Ovary (tissue), 3 donors: Measurements from ENCODE around the gene DNAAF8.

Experiments used
- EP300 ChIP-seq: sonication (generic); formaldehyde crosslinking; IDR thresholded peaks from one replicate; pipeline ENCODE4 v1.6.1; 2017; ENCODE audit warnings: antibody characterized with exemption
- TF ChIP-seq, protein P1 (sequence below), 3 donors: fragments of 450-650 bp in 2 of 3; fragments of 200-600 bp in 1 of 3; IDR thresholded peaks; one replicate each; pipeline versions ENCODE4 v1.5.1 to v1.8.0; 2016 to 2022; ENCODE audit warnings: antibody characterized with exemption in 3 of 3, mild to moderate bottlenecking in 1 of 3
- donor health status: DM: no; HTN: no; CAD: no.

DNA sequence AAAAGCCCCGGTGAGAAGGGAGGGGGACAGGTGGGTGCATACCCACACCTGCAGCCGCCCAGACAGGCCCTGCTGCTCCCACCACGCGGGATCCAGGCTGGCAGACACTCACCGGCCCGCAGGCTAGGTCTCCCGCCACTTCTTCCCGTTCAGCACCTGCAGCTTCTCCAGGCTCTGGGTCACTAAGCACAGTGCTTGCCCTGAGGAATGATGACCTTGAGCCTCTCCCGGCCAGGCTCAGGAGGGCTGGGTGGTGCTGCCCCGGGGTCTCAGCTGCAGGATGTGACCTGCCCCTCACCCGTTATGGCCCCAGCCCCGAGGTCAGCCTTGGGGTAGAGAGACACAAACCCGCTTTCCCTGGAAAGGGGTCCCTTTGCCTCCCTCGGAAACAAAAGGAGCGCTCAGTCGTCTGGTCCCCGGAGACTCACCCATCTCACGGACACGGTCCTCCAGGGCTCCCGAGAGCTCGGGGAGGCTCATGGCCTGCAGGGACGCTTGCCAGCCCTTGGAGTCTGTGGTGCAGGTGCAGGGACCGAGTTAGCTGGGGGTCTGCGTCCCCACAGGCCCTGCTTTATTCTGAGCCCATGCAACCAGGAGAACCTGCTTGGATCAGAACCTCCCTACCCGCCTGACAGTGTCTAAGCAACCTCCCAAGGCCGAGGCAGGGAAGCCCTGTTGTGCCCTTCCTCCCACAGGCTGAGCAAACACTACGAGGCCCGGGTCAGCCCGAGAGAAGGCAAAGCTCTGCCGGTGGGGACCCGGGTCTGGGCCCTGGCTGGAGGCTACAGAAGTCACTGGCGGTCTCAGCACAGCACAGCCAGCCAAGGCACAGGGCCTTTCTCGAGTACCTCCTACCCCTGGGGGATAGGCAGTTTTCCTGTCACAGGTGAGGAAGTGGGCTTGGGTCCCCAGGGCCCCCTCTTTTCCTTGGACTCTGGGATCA lies 37.2 kb upstream of the DNAAF8 start:
- TF ChIP-seq, protein P1, sequence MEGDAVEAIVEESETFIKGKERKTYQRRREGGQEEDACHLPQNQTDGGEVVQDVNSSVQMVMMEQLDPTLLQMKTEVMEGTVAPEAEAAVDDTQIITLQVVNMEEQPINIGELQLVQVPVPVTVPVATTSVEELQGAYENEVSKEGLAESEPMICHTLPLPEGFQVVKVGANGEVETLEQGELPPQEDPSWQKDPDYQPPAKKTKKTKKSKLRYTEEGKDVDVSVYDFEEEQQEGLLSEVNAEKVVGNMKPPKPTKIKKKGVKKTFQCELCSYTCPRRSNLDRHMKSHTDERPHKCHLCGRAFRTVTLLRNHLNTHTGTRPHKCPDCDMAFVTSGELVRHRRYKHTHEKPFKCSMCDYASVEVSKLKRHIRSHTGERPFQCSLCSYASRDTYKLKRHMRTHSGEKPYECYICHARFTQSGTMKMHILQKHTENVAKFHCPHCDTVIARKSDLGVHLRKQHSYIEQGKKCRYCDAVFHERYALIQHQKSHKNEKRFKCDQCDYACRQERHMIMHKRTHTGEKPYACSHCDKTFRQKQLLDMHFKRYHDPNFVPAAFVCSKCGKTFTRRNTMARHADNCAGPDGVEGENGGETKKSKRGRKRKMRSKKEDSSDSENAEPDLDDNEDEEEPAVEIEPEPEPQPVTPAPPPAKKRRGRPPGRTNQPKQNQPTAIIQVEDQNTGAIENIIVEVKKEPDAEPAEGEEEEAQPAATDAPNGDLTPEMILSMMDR (IDR thresholded peaks at IDR 0.05), result no peak
- no peak for TF ChIP-seq EP300
